DND-41 (cell line): ENCODE results near the gene HOXB8.

ENCODE experiments used
- ATAC-seq: fragments of 200-7000 bp; cut with Tn5 transposase; 3 replicates; pipeline ENCODE4 v1.9.1; 2021; ENCODE audit warnings: low read depth; ENCODE audit not compliant: insufficient read depth
- DNase-seq: peaks from one replicate; pipeline ENCODE4 v3.0.0-alpha.2; 2020
- H2AFZ ChIP-seq: 2 replicates; pipeline ENCODE4 v1.6.0; 2012; ENCODE audit warnings: low read depth, low read length
- H3K27ac ChIP-seq: 2 replicates; pipeline ENCODE4 v1.5.1; 2012; ENCODE audit warnings: low read length, inconsistent platforms
- H3K27me3 ChIP-seq: fragments of 200-600 bp; sonication (generic); 2 replicates; pipeline ENCODE4 v1.6.0; 2012; ENCODE audit warnings: low read length, mild to moderate bottlenecking, inconsistent platforms; ENCODE audit not compliant: insufficient read depth, poor library complexity
- H3K36me3 ChIP-seq: 2 replicates; pipeline ENCODE4 v1.5.1; 2012; ENCODE audit warnings: low read length, inconsistent platforms; ENCODE audit not compliant: insufficient read depth
- H3K4me1 ChIP-seq: 2 replicates; pipeline ENCODE4 v1.5.1; 2012; ENCODE audit warnings: mild to moderate bottlenecking, low read length; ENCODE audit not compliant: insufficient read depth
- H3K4me2 ChIP-seq: 2 replicates; pipeline ENCODE4 v1.6.0; 2012; ENCODE audit warnings: mild to moderate bottlenecking, moderate library complexity, low read length, inconsistent platforms; ENCODE audit not compliant: insufficient read depth
- H3K4me3 ChIP-seq, 2 experiments: fragments of 200-600 bp in 1 of 2; shearing (Covaris generic) in 1 of 2; 2 replicates each; pipeline ENCODE4 v1.5.1; 2012 to 2016; ENCODE audit warnings: inconsistent platforms in 2 of 2, low read length in 2 of 2, mild to moderate bottlenecking in 2 of 2, low read depth in 1 of 2, moderate library complexity in 1 of 2
- H3K79me2 ChIP-seq: 2 replicates; pipeline ENCODE4 v1.6.0; 2012; ENCODE audit warnings: low read length, inconsistent platforms; ENCODE audit not compliant: insufficient read depth
- H3K9ac ChIP-seq: 2 replicates; pipeline ENCODE4 v1.6.0; 2012; ENCODE audit warnings: low read depth, mild to moderate bottlenecking, inconsistent platforms, low read length, moderate library complexity
- H3K9me3 ChIP-seq: 2 replicates; pipeline ENCODE4 v1.5.1; 2012; ENCODE audit warnings: low read length, moderate library complexity, mild to moderate bottlenecking, inconsistent platforms; ENCODE audit not compliant: insufficient read depth, severe bottlenecking
- H4K20me1 ChIP-seq: 2 replicates; pipeline ENCODE4 v1.6.0; 2012; ENCODE audit warnings: low read length; ENCODE audit not compliant: insufficient read depth
- EZH2 ChIP-seq: IDR thresholded peaks from 3 replicates; pipeline ENCODE4 v1.6.1; 2012; ENCODE audit warnings: borderline replicate concordance, low read depth, mild to moderate bottlenecking, moderate library complexity, low read length, inconsistent platforms; ENCODE audit not compliant: severe bottlenecking
- TF ChIP-seq, protein P1 (sequence below): IDR thresholded peaks from 2 replicates; pipeline ENCODE4 v1.5.1; 2012; ENCODE audit warnings: borderline replicate concordance, low read length, moderate library complexity, mild to moderate bottlenecking; ENCODE audit not compliant: poor library complexity, severe bottlenecking; ENCODE audit errors: extremely low read depth

Gene HOXB8

DNA sequence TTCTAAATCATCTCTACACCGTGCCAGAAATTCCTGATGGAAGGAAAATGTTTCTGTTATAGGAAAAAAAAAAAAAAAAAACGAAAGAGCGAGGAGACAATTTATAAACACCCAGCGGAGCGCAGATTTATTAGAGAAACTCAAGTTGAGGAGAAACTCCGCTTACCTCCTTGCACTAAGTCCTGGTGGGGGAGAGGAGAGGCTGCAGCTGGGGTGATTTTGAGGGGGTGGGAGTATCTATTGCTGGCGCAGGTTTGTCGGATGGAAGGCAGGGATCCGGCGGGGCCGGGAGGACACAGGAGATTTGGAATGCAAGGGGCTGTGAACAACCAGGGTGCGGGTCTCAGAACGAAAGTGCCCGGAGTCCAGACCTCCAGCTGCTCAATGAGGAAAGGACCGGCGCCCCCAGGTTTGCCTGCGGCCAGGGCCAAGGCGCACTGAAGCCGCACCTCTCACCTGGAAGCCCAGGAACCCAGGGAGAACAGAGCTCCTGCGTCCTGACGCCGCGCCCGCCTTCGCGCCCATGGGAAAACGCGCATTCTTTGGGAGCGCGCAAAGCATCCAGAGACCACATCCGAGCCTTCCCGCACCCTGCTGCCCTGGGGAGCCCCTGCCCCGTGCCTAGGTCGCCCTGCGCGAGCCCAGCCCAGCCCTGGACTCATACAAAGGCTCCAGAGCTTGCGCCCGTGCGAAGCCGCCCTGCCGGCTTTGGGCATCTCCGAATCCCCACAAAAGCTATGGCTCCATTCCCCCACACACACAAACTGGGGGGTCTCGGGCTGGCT is 2.6 kb upstream of the HOXB8 start:
- no peak overlapping the region for H3K4me2 ChIP-seq
- no peak for ATAC-seq
- no peak overlapping the region for H3K27ac ChIP-seq
- peaks cover 6% of the 10 kb centered on the region; the same call in 1 of the 2 replicates for H4K20me1 ChIP-seq
- no peaks in the 10 kb centered on the region for H3K4me1 ChIP-seq
- no peak overlapping the region for H3K9ac ChIP-seq
- no peak overlapping the region for H2AFZ ChIP-seq
- no peak for DNase-seq
- no peak overlapping the region for H3K4me3 ChIP-seq
- H3K9me3 ChIP-seq = no peaks in the 10 kb centered on the region
- TF ChIP-seq EZH2 = no peak
- TF ChIP-seq, protein P1, sequence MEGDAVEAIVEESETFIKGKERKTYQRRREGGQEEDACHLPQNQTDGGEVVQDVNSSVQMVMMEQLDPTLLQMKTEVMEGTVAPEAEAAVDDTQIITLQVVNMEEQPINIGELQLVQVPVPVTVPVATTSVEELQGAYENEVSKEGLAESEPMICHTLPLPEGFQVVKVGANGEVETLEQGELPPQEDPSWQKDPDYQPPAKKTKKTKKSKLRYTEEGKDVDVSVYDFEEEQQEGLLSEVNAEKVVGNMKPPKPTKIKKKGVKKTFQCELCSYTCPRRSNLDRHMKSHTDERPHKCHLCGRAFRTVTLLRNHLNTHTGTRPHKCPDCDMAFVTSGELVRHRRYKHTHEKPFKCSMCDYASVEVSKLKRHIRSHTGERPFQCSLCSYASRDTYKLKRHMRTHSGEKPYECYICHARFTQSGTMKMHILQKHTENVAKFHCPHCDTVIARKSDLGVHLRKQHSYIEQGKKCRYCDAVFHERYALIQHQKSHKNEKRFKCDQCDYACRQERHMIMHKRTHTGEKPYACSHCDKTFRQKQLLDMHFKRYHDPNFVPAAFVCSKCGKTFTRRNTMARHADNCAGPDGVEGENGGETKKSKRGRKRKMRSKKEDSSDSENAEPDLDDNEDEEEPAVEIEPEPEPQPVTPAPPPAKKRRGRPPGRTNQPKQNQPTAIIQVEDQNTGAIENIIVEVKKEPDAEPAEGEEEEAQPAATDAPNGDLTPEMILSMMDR = no peak
- peaks cover 39% of the 10 kb centered on the region for H3K27me3 ChIP-seq
- H3K79me2 ChIP-seq = no peaks in the 10 kb centered on the region
- no peaks in the 10 kb centered on the region for H3K36me3 ChIP-seq

DNA sequence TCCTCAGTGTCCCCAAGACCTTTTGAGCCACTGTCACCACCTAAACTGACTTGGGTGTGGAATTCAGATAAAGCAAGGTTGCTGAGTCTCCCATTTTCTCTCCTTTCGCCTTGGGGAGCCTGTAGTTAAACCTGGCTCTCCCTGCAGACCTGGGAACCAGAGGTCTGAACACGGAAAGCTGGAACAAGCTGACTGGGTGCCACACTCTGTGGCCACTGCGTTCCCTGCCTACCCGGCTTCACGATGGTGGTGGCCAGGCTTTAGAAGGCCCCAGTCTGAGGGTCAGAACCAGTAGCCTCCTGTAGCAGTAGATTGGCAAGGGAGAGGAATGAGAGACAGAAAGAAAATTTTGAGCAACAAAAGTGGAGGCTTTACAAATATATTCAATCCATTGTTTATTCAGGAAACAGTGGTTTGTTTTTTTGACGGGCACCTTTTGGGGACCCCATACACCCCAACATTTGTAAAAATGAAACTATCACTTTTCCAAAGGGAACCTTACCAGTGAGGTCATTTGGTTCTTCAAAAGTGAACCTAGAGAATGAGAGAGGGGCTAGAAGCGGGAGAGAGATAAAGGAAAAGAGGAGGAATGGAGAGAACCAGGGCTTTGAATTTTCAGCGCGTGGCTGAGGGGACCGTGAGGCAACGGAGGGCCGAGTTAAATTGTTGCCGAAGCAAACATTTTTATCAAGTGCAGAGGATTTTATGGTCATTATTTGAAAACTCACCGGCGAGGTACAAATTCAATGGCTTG is 1.8 kb upstream of the HOXB8 start:
- ATAC-seq = no peak
- no peak overlapping the region for H2AFZ ChIP-seq
- H3K4me2 ChIP-seq = no peak overlapping the region
- no peaks in the 10 kb centered on the region for H3K79me2 ChIP-seq
- H3K9me3 ChIP-seq = no peaks in the 10 kb centered on the region
- DNase-seq = no peak
- no peaks in the 10 kb centered on the region for H3K4me1 ChIP-seq
- no peak overlapping the region for H3K4me3 ChIP-seq
- no peak for TF ChIP-seq EZH2
- TF ChIP-seq, protein P1 = no peak
- peaks cover 6% of the 10 kb centered on the region; the same call in 1 of the 2 replicates for H4K20me1 ChIP-seq
- H3K9ac ChIP-seq = no peak overlapping the region
- peaks cover 35% of the 10 kb centered on the region for H3K27me3 ChIP-seq
- no peak overlapping the region for H3K27ac ChIP-seq
- H3K36me3 ChIP-seq = no peaks in the 10 kb centered on the region

DNA sequence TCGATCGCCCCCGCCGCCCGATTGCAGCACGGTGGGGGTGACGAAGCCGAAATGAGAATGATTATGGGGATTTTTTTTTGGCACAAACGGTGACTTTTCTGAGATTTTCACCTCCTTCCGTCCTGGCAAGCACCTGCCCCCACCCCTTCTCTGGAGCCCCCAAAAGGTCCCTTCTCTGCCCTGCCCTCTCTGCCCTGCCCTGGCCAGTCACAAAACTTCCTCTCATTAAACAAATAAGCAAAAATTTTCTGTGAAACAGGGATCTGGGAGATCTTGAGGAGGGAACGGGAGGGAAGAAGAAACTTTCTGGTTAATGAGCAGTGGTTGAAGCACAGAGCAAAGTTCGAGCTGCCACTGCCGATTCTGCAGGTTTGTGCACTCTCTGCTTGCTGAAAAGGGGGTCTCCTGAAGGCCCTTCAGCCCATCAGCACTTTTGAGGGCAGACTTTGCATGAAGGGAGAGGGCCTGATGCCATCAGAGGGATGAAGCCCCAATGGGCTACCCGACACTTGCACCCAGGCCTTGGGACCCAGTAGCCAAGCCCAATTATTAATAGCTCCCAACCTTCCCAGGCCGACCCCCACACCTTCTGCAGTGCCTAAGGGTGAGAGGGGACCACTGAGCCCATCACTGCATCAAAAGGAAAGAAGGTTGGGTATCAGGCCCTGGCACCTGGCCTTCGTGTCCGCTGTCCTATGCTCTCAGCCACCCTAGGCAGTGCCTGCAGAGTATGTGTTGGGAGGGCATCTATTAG is 1.0 kb upstream of the HOXB8 start:
- peaks cover 6% of the 10 kb centered on the region; the same call in 1 of the 2 replicates for H4K20me1 ChIP-seq
- H3K36me3 ChIP-seq = no peaks in the 10 kb centered on the region
- H3K27ac ChIP-seq = no peak overlapping the region
- H3K4me1 ChIP-seq = no peaks in the 10 kb centered on the region
- peaks cover 32% of the 10 kb centered on the region for H3K27me3 ChIP-seq
- no peaks in the 10 kb centered on the region for H3K79me2 ChIP-seq
- H3K9ac ChIP-seq = no peak overlapping the region
- DNase-seq (no peak), ATAC-seq (no peak)
- H3K4me2 ChIP-seq = no peak overlapping the region
- no peak overlapping the region for H2AFZ ChIP-seq
- TF ChIP-seq, protein P1 = no peak
- no peak for TF ChIP-seq EZH2
- no peaks in the 10 kb centered on the region for H3K9me3 ChIP-seq
- no peak overlapping the region for H3K4me3 ChIP-seq
